ENCODE measurements around the gene ENTREP3.
"Not testable (repeated sequence)": the region's sequence is repeated elsewhere in the genome, so short reads cannot be mapped to it uniquely, and the experiment has no call there.

Gene ENTREP3, protein sequence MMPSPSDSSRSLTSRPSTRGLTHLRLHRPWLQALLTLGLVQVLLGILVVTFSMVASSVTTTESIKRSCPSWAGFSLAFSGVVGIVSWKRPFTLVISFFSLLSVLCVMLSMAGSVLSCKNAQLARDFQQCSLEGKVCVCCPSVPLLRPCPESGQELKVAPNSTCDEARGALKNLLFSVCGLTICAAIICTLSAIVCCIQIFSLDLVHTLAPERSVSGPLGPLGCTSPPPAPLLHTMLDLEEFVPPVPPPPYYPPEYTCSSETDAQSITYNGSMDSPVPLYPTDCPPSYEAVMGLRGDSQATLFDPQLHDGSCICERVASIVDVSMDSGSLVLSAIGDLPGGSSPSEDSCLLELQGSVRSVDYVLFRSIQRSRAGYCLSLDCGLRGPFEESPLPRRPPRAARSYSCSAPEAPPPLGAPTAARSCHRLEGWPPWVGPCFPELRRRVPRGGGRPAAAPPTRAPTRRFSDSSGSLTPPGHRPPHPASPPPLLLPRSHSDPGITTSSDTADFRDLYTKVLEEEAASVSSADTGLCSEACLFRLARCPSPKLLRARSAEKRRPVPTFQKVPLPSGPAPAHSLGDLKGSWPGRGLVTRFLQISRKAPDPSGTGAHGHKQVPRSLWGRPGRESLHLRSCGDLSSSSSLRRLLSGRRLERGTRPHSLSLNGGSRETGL

DNA sequence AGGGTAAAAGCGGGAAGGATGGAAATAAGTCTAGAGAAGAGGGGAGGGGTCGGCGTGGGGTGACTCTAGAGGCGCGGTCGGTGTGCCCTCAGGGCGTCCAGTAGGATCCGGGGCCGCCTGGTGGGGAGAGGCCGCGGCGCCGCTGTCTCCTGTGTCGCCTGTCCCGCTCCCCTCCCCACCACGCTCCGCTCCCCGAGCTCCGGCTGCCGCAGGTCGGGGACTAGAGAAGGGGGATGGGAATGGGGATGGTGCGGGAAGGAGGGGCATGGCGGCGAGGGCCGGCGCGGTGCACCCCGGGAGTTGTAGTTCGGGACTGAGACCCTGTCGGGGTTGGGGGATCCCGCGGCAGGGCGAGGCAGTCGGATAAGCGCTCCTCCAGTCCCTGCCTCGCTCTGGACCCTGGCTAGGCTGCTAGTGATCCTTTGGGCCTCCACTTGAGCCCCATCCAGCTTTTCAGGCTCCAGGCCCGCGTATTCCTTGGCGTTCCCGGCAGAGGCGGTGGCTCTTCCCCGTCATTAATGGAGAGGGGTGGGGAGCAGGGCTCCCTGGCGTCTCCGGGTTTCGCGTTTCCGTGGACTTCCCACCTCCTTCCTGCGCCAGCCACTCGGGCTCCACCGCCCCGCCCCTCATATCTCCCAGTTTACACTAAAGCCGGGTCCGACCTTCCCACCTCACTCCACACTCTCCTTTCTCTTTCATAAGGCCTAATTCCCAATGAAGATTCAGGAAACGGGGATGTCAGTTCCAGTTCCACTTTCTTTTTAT is at the start of gene ENTREP3:
Gene ENTREP3, minus strand, starts transcription at position 241 of the 765 bp plus-strand sequence. CDS start 606 bp downstream, outside the sequence.
- DNase-seq (ENCODE audit: low spot score): peak; percentile 54

DNA sequence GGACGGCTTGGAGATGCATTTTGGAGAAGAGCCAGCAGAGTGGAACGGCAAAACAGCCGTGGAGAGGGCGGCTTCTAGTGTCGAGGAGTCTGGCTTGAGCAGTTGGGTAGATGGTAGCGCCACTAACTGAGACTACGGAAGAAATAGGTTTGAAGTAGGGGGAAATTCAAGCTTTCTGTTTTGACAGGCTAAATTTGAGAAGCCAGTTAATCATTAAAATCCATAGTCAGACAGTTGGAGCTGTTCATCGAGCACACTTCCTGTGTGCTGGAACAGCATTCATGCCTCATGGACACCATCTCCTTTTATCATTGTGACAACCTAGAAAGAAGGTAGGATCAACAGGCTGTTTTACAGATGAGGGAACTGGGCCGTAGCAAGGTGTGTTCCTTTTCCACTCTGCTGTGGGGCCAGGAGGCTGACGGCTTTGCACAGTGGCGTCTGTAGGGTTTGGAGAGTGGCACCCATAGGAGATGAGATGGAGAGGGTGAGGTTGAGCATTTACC is 49.3 kb upstream of the ENTREP3 start:
- DNase-seq (ENCODE audit: low spot score): no peak

DNA sequence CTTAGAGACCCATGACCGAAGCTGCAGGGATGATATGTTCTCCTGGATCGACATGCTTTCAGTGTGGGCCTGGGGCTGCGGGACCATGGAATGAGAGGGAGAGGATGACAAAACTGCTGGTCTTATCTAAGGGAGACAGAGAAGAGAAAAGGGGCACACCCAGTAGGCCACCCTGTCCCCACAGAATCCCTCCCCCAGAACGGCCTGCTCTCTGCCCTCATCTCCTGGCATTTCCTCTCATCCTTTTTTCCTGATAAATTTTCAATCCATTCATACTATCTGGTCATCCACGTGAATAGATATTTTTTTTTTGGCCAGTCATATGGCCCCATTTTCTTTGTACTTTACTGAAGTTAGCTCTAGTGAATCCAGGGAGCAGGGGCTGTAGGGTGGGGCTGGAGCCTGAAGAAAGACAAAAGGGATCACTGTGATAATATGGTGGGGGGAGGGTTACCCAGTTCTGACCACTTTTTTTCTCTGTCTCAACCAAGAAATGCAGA is 46.1 kb upstream of the ENTREP3 start, which contains the start of gene PKLR:
Gene PKLR, minus strand, starts transcription at position 97 of the 500 bp plus-strand sequence. Its CDS starts 43 bp downstream, at position 54.
- DNase-seq (ENCODE audit: low spot score): peak; percentile 60

- no peak for DNase-seq (ENCODE audit: low spot score)
Observed at GRCh38 chr1:155300553-155301329, 45.5 kb upstream of the ENTREP3 start.

GRCh38 chr1:155300024-155300423 is 44.7 kb upstream of the ENTREP3 start:
- DNase-seq (ENCODE audit: low spot score): no peak

- no peak for DNase-seq (ENCODE audit: low spot score)
Observed at GRCh38 chr1:155297384-155297783, 42.1 kb upstream of the ENTREP3 start.

DNA sequence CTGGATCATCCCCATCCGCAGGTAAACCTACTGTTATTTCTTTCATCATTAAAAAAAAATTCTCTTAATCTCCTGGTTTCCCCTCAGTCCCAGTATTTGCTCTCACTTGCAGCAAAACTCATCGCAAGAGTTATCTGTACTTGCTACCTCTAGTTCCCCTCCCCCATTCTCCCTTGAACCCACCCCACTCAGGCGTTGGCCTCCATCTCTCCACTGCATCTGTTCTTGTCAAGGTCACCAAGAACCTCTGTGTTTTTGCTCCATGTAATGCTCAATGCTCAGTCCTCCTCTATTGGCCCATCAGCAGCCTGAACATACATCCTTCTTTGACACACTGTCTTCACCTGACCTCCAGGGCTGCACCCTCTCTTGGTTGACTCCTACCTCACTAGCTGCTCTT is 41.4 kb upstream of the ENTREP3 start:
- DNase-seq (ENCODE audit: low spot score): peak; percentile 53

DNA sequence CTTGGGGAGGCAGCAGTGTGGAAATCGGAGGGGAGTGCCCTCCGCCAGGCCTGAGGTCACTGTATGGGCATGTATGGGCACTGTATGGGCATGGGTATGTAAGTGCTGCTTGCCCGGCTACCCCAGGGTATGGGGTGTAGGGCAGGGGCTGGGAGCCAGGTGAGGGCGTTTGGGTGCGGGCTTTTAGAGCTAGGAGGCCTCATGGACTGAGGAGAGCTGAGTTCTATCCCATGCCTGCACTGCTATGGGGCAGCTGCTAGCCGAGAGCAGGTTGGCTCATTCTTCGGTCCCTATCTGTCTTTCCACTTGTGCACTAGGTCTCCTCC is 40.6 kb upstream of the ENTREP3 start:
- DNase-seq (ENCODE audit: low spot score): no peak

GRCh38 chr1:155295183-155295941 is 40.1 kb upstream of the ENTREP3 start:
- no peak for DNase-seq (ENCODE audit: low spot score)

- DNase-seq (ENCODE audit: low spot score): no peak
Observed at GRCh38 chr1:155294520-155295182, 39.4 kb upstream of the ENTREP3 start.

DNA sequence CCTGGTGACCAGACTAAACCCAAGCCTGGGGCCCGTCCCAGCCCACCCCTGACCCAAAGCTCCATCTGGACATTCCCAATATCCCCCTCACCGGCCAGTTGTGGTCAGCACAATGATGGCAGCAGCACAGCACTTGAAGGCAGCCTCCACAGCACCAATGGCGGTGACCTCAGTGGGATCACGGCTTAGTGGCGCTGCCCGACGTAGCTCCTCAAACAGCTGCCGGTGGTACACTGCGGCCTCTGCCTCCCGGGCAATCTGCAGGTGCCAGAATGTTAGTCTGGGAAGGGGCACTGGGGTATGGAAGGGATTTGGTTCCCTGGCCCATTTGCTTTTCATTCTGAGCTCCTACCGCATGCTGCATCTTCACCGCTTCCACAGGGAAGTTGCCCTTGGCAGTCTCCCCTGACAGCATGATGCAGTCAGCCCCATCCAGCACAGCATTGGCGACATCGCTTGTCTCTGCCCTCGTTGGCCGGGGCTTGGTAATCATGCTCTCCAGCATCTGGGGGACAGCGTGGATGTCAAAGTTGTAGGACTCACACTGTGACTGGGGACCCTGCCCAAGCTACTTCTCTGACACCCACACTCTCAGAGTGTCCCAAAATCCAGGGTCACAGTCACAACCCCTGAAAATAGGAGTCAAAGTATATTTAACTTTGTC is 37.9 kb upstream of the ENTREP3 start:
- DNase-seq (ENCODE audit: low spot score): no peak

- not testable (repeated sequence) for DNase-seq (ENCODE audit: low spot score)
Observed at GRCh38 chr1:155291006-155291405, 35.7 kb upstream of the ENTREP3 start.

GRCh38 chr1:155287987-155288543 is 32.8 kb upstream of the ENTREP3 start:
- no peak for DNase-seq (ENCODE audit: low spot score)

GRCh38 chr1:155286544-155286943 is 31.3 kb upstream of the ENTREP3 start:
- DNase-seq (ENCODE audit: low spot score): no peak

- DNase-seq (ENCODE audit: low spot score): no peak
Observed at GRCh38 chr1:155285631-155286044, 30.4 kb upstream of the ENTREP3 start.

- DNase-seq (ENCODE audit: low spot score): no peak
Observed at GRCh38 chr1:155285063-155285462, 29.8 kb upstream of the ENTREP3 start.

DNA sequence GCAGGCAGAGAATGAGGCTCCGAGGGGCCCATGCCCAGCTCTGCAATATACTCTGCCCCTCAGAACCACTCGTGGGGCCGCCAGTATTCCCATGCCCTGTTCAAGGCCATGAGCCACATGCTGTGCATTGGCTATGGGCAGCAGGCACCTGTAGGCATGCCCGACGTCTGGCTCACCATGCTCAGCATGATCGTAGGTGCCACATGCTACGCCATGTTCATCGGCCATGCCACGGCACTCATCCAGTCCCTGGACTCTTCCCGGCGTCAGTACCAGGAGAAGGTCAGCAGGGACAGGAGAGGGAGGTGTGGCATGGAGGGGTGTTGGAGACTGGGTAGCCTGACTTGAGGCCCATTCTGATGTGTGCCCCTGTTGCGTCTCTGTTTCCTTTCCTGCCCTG is 29.2 kb upstream of the ENTREP3 start:
- no peak for DNase-seq (ENCODE audit: low spot score)

DNA sequence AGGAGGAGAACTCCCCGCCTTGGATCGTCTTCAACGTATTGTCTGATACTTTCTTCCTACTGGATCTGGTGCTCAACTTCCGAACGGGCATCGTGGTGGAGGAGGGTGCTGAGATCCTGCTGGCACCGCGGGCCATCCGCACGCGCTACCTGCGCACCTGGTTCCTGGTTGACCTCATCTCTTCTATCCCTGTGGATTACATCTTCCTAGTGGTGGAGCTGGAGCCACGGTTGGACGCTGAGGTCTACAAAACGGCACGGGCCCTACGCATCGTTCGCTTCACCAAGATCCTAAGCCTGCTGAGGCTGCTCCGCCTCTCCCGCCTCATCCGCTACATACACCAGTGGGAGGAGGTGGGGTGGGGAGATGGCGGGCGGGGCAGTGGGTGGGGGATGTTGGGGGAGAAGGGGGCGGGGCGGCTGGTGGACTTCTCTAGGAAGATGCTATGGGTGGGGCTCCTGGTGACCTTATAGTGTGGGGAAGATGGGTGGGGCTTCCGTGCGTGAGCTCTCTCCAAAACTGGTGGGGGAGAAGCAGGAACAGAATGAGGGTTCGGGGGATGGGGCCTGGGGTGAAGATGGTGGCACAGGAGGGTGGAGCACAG is 27.3 kb upstream of the ENTREP3 start:
- DNase-seq (ENCODE audit: low spot score): no peak

GRCh38 chr1:155279268-155279667 is 24.0 kb upstream of the ENTREP3 start:
- no peak for DNase-seq (ENCODE audit: low spot score)

Data from hematopoietic multipotent progenitor cell treated with erythropoietin and hydrocortisone succinate and interleukin-3 and kit ligand, for 15 days (in vitro differentiated cells).